Measurements from ENCODE around the gene ANTXR1.

- no peak for TF ChIP-seq CTCF (conservative IDR thresholded peaks at IDR 0.05; ENCODE audit: low read length)
- TF ChIP-seq EZH2phosphoT487 (IDR thresholded peaks at IDR 0.05; ENCODE audit: borderline replicate concordance), result no peak
These were observed 113.4 kb downstream of the ANTXR1 start for GRCh38 chr2:69126341-69126740.
